Skeletal muscle tissue (tissue), 4 donors: Measurements from ENCODE around the gene TMC3. TPM values are rescaled to one million over a fixed set of nuclear protein-coding genes. Genes with fewer than 3 reads are reported as not detected.

Experiments used
- H3K27ac ChIP-seq: one replicate; pipeline ENCODE4 v1.7.0; 2013; ENCODE audit warnings: mild to moderate bottlenecking, low read depth, low read length, inconsistent platforms
- H3K27me3 ChIP-seq, 3 donors: one replicate each; pipeline ENCODE4 v1.7.0; 2013; ENCODE audit warnings: low read length in 3 of 3; ENCODE audit not compliant: control insufficient read depth in 3 of 3, insufficient read depth in 3 of 3
- H3K36me3 ChIP-seq, 3 donors: one replicate each; pipeline ENCODE4 v1.7.0; 2013; ENCODE audit warnings: low read length in 3 of 3; ENCODE audit not compliant: control insufficient read depth in 3 of 3, insufficient read depth in 3 of 3
- H3K4me1 ChIP-seq, 3 donors: one replicate each; pipeline ENCODE4 v1.7.0; 2013; ENCODE audit warnings: low read length in 3 of 3, mild to moderate bottlenecking in 3 of 3; ENCODE audit not compliant: control insufficient read depth in 3 of 3, insufficient read depth in 3 of 3
- H3K4me3 ChIP-seq, 3 donors: one replicate each; pipeline ENCODE4 v1.7.0; 2013; ENCODE audit warnings: low read length in 3 of 3
- H3K9ac ChIP-seq, 3 donors: one replicate each; pipeline ENCODE4 v1.7.0; 2013; ENCODE audit warnings: low read length in 3 of 3, mild to moderate bottlenecking in 3 of 3, moderate library complexity in 2 of 3, low read depth in 1 of 3
- H3K9me3 ChIP-seq, 3 donors: one replicate each; pipeline ENCODE4 v1.7.0; 2013; ENCODE audit warnings: low read length in 3 of 3; ENCODE audit not compliant: control insufficient read depth in 3 of 3
- total RNA-seq: library from RNA; depleted of rRNA; stranded (reverse); fragments of >200 nt; gene quantifications from one replicate; pipeline ENCODE4 v1.2.3, GENCODE V29; 2014
- donor health status: Osteomylitis.

TMC3 gene
- total RNA-seq, 1 donor from 2014 or later: not detected

GRCh38 chr15:81375461-81375860 lies 1.4 kb upstream of the TMC3 start:
- Histone ChIP-seq H3K9me3 (no peaks in the 10 kb centered on the region), H3K27me3 (peaks cover 0 to 4% (median 3%) of the 10 kb centered on the region in 3 donors)

GRCh38 chr15:81373176-81373575 lies 837 bp downstream of the TMC3 start:
- no peaks in the 10 kb centered on the region for H3K4me1 ChIP-seq
- H3K36me3 ChIP-seq: no peaks in the 10 kb centered on the region
- H3K27ac ChIP-seq: no peak overlapping the region
- H3K27me3 ChIP-seq: peaks cover 0 to 4% (median 3%) of the 10 kb centered on the region in 3 donors
- no peak overlapping the region for H3K4me3 ChIP-seq
- no peak overlapping the region for H3K9ac ChIP-seq
- no peaks in the 10 kb centered on the region for H3K9me3 ChIP-seq

More at GRCh38 chr15:81375461-81375860, 1.4 kb upstream of the TMC3 start:
- no peak overlapping the region for H3K27ac ChIP-seq
- H3K4me3 ChIP-seq: no peak overlapping the region
- H3K9ac ChIP-seq: no peak overlapping the region
- no peaks in the 10 kb centered on the region for H3K4me1 ChIP-seq
- no peaks in the 10 kb centered on the region for H3K36me3 ChIP-seq

- Histone ChIP-seq H3K27me3 (peaks cover 0 to 4% (median 3%) of the 10 kb centered on the region in 3 donors), H3K4me3 (no peak overlapping the region), H3K9ac (no peak overlapping the region), H3K4me1 (no peaks in the 10 kb centered on the region), H3K36me3 (no peaks in the 10 kb centered on the region), H3K27ac (no peak overlapping the region), H3K9me3 (no peaks in the 10 kb centered on the region)
Measured at GRCh38 chr15:81372575-81372974, 1.4 kb downstream of the TMC3 start.

GRCh38 chr15:81363718-81364500 lies 10.1 kb downstream of the TMC3 start:
- H3K9me3 ChIP-seq: no peaks in the 10 kb centered on the region
- H3K9ac ChIP-seq: no peak overlapping the region
- H3K36me3 ChIP-seq: no peaks in the 10 kb centered on the region
- no peak overlapping the region for H3K4me3 ChIP-seq
- no peak overlapping the region for H3K27ac ChIP-seq
- no peaks in the 10 kb centered on the region for H3K27me3 ChIP-seq
- no peaks in the 10 kb centered on the region for H3K4me1 ChIP-seq

GRCh38 chr15:81363276-81363675 lies 10.7 kb downstream of the TMC3 start:
- H3K27ac ChIP-seq: no peak overlapping the region

GRCh38 chr15:81362790-81363189 lies 11.2 kb downstream of the TMC3 start:
- H3K4me1 ChIP-seq: no peaks in the 10 kb centered on the region
- H3K27ac ChIP-seq: no peak overlapping the region
- H3K9ac ChIP-seq: no peak overlapping the region
- H3K36me3 ChIP-seq: no peaks in the 10 kb centered on the region
- no peaks in the 10 kb centered on the region for H3K27me3 ChIP-seq
- H3K4me3 ChIP-seq: no peak overlapping the region
- no peaks in the 10 kb centered on the region for H3K9me3 ChIP-seq

More at GRCh38 chr15:81363276-81363675, 10.7 kb downstream of the TMC3 start:
- no peaks in the 10 kb centered on the region for H3K36me3 ChIP-seq
- no peak overlapping the region for H3K9ac ChIP-seq
- H3K9me3 ChIP-seq: no peaks in the 10 kb centered on the region
- no peaks in the 10 kb centered on the region for H3K27me3 ChIP-seq
- H3K4me1 ChIP-seq: no peaks in the 10 kb centered on the region
- no peak overlapping the region for H3K4me3 ChIP-seq

- H3K4me3 ChIP-seq: no peak overlapping the region
- no peaks in the 10 kb centered on the region for H3K4me1 ChIP-seq
- H3K36me3 ChIP-seq: no peaks in the 10 kb centered on the region
- no peaks in the 10 kb centered on the region for H3K27me3 ChIP-seq
- H3K27ac ChIP-seq: no peak overlapping the region
- no peak overlapping the region for H3K9ac ChIP-seq
- H3K9me3 ChIP-seq: no peaks in the 10 kb centered on the region
Measured at GRCh38 chr15:81361891-81362290, 12.1 kb downstream of the TMC3 start.

GRCh38 chr15:81360491-81360890 lies 13.5 kb downstream of the TMC3 start:
- H3K9ac ChIP-seq: no peak overlapping the region
- no peak overlapping the region for H3K27ac ChIP-seq
- H3K4me3 ChIP-seq: no peak overlapping the region
- H3K9me3 ChIP-seq: no peaks in the 10 kb centered on the region
- H3K27me3 ChIP-seq: no peaks in the 10 kb centered on the region
- H3K36me3 ChIP-seq: no peaks in the 10 kb centered on the region
- no peaks in the 10 kb centered on the region for H3K4me1 ChIP-seq

- no peaks in the 10 kb centered on the region for H3K4me1 ChIP-seq
Measured at GRCh38 chr15:81358248-81358647, 15.8 kb downstream of the TMC3 start.

GRCh38 chr15:81357180-81357686 lies 16.8 kb downstream of the TMC3 start:
- Histone ChIP-seq H3K4me3 (no peak overlapping the region), H3K27ac (no peak overlapping the region), H3K27me3 (no peaks in the 10 kb centered on the region), H3K9me3 (no peaks in the 10 kb centered on the region), H3K9ac (no peak overlapping the region), H3K36me3 (no peaks in the 10 kb centered on the region), H3K4me1 (no peaks in the 10 kb centered on the region)

More at GRCh38 chr15:81358248-81358647, 15.8 kb downstream of the TMC3 start:
- Histone ChIP-seq H3K27me3 (no peaks in the 10 kb centered on the region), H3K4me3 (no peak overlapping the region), H3K9ac (no peak overlapping the region), H3K36me3 (no peaks in the 10 kb centered on the region), H3K9me3 (no peaks in the 10 kb centered on the region), H3K27ac (no peak overlapping the region)
